Stimulated activated naive CD8-positive, alpha-beta T cell treated with anti-CD3 and anti-CD28 coated beads, Interleukin-15, Interleukin-2, amounts not matched to agents 100 U/mL and 50 U/mL, for 24 hours (primary cell): Measurements from ENCODE around the gene ATP10D.
"Not testable (repeated sequence)": the region's sequence is repeated elsewhere in the genome, so short reads cannot be mapped to it uniquely, and the experiment has no call there.

ENCODE experiments used
- ATAC-seq: fragments of 150-1000 bp; cut with Tn5 transposase; one replicate; pipeline ENCODE4 v1.10.0; 2021
- DNase-seq: peaks from one replicate; pipeline ENCODE4 v3.0.0; 2021

Gene ATP10D

GRCh38 chr4:47488706-47489105, 3.6 kb downstream of the ATP10D start:
- ATAC-seq (no peak), DNase-seq (no peak)

- ATAC-seq (peak; percentile 96), DNase-seq (peak; percentile 17)
Observed at GRCh38 chr4:47490550-47490949, 5.5 kb downstream of the ATP10D start.

GRCh38 chr4:47493238-47494123, 8.4 kb downstream of the ATP10D start:
- DNase-seq, result no peak
- ATAC-seq, result no peak

- DNase-seq (no peak), ATAC-seq (no peak)
Observed at GRCh38 chr4:47494124-47494430, 9.0 kb downstream of the ATP10D start.

- DNase-seq, result no peak
Observed at GRCh38 chr4:47498899-47499298, 13.8 kb downstream of the ATP10D start.

GRCh38 chr4:47499700-47500099, 14.6 kb downstream of the ATP10D start:
- ATAC-seq, result no peak

More at GRCh38 chr4:47498899-47499298, 13.8 kb downstream of the ATP10D start:
- ATAC-seq, result no peak

GRCh38 chr4:47500776-47501175, 15.7 kb downstream of the ATP10D start:
- DNase-seq (no peak), ATAC-seq (no peak)

More at GRCh38 chr4:47499700-47500099, 14.6 kb downstream of the ATP10D start:
- DNase-seq, result no peak

- ATAC-seq (no peak), DNase-seq (no peak)
Observed at GRCh38 chr4:47505147-47505546, 20.1 kb downstream of the ATP10D start.

- no peak for ATAC-seq
- no peak for DNase-seq
Observed at GRCh38 chr4:47505666-47506065, 20.6 kb downstream of the ATP10D start.

- DNase-seq, result no peak
- ATAC-seq, result peak; percentile 28
Observed at GRCh38 chr4:47510506-47511143, 25.6 kb downstream of the ATP10D start.

GRCh38 chr4:47513461-47513860, 28.4 kb downstream of the ATP10D start:
- DNase-seq (no peak), ATAC-seq (no peak)

GRCh38 chr4:47519239-47519883, 34.3 kb downstream of the ATP10D start:
- DNase-seq (no peak), ATAC-seq (peak; percentile 65)

- ATAC-seq (no peak), DNase-seq (no peak)
Observed at GRCh38 chr4:47525154-47525819, 40.2 kb downstream of the ATP10D start.

GRCh38 chr4:47526281-47526680, 41.2 kb downstream of the ATP10D start:
- DNase-seq, result no peak
- no peak for ATAC-seq

GRCh38 chr4:47528646-47529045, 43.6 kb downstream of the ATP10D start:
- DNase-seq, result not testable (repeated sequence)

GRCh38 chr4:47530801-47531200, 45.7 kb downstream of the ATP10D start:
- no peak for DNase-seq
- ATAC-seq, result no peak

More at GRCh38 chr4:47528646-47529045, 43.6 kb downstream of the ATP10D start:
- not testable (repeated sequence) for ATAC-seq

GRCh38 chr4:47531241-47531953, 46.3 kb downstream of the ATP10D start:
- ATAC-seq (peak; percentile 99), DNase-seq (peak; percentile 60)

GRCh38 chr4:47531954-47532321, 46.9 kb downstream of the ATP10D start:
- no peak for DNase-seq
- no peak for ATAC-seq

- DNase-seq (no peak), ATAC-seq (no peak)
Observed at GRCh38 chr4:47532658-47533057, 47.6 kb downstream of the ATP10D start.

GRCh38 chr4:47533689-47534347, 48.7 kb downstream of the ATP10D start:
- ATAC-seq, result peak; percentile 57
- no peak for DNase-seq

- ATAC-seq (no peak), DNase-seq (no peak)
Observed at GRCh38 chr4:47534772-47535171, 49.7 kb downstream of the ATP10D start.
